HG03575 (cell line): ENCODE results near the gene ESRRB.

ENCODE experiments used
- ATAC-seq: cut with Tn5 transposase; IDR thresholded peaks from one replicate; pipeline ENCODE4 v1.9.1; 2021; ENCODE audit not compliant: unreplicated experiment, insufficient number of reproducible peaks, low FRiP score; ENCODE audit errors: extremely low read depth

The ESRRB gene

DNA sequence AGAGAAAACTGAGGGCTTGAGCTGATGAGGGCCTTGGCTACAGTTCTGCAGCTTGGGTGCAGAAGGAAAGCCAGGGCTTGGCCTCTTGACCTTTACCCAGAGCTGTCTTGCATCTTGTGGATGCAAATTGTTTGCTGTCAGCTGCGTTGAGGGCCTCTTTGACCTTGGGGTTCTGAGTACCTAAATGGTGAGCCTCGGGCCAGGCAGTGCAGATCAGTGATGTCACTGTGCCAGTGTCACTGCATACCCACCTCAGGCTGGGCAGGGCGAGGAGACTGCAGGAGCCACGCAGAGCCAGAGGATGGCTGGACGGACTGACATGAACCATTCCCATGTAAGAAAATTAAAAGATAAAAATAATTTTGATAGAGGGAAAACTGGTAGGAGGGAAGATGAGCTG is 18.6 kb downstream of the ESRRB start:
- no peak for ATAC-seq

- no peak for ATAC-seq
Observed at GRCh38 chr14:76395161-76395560, 19.2 kb downstream of the ESRRB start.

DNA sequence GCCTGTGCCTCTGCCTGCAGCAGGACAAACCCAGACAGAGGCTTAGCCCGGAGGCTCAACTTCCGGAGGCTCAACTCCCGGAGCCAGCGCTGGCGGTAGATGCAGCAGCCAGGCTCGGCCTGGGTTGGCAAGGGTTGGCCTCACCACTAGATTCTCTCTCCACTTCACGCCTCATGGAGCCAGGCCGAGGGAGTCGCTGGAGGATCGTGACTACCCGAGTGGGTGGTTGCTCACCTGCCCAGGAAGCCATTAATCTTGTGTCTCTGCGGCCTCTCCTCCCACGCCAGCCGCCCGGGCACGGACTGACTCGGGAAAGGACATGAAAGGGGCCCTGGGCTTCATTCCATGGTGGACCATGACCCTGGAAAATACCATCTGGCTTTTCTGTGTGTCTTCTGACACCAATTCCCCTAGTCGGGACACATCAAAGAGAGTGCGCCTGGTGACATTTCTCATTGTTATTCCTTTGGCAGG is 20.8 kb downstream of the ESRRB start:
- no peak for ATAC-seq

DNA sequence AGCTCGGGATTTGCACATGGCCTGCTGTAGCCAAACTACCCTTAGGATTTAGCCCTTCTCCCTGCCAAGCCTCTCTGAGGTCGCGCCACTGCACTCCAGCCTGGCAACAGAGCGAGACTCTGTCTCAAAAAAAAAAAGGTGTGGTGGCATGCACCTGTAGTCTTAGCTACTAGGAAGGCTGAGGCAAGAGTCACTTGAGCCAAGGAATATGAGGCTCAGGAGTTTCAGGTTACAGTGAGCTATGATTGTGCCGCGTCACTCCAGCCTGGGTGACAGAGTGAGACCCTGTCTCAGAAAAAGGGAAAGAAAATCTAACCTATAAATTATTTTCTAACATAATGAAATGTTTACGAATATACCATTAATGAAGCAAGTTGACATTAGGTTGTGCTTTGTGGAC is 29.7 kb downstream of the ESRRB start:
- ATAC-seq: no peak

DNA sequence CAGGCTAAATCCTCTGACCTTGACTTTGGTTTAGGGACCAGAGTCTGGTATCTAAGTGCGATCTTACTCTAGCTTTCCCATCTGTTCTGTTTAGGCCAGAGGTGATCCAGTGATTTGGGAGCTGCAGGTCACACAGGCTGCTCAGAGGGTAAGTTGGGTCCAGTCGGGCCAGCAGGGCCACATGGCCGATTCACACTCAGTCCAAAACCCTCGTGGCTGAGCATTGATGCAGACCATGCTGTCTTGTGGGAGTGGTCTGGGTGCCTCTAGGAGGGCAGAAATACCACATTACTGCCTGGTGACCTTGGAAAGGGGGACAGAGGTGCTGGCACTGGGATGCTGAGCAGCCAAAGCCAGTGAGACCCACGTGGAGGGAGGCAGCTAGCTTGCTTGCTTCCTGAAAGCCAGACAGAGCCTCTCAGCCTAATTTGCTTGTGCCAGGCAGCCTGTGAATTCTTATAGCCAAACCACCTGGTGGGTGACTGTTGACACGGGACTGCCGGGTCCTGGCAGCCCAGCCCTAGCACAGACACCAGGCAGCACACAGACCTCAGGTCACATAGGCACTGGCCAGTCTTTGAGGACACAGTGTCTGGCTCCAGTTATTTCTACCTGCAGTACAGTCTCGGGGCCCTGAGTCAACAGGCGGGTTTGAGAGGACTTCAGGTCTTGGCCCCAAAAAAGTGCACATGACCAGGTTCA is 31.7 kb downstream of the ESRRB start:
- no peak for ATAC-seq

DNA sequence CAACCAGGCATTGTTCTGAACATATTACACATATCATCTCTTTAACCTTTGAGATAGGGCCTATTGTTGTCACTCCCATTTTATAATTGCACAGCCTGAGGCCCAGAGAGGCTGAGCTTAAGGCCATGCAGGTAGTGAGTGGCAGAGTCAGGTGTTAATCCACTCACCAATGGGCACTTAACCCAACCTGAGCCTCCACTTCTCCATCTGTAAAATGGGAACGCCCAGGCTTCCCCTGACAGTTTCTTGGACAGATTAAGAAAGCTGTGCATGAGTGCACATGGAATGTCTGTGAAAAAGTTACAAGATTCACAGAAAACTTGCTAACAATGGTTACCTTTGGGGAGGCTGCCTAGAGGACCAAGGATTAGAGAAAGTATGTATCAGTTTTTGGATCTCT is 32.9 kb downstream of the ESRRB start:
- ATAC-seq: no peak

DNA sequence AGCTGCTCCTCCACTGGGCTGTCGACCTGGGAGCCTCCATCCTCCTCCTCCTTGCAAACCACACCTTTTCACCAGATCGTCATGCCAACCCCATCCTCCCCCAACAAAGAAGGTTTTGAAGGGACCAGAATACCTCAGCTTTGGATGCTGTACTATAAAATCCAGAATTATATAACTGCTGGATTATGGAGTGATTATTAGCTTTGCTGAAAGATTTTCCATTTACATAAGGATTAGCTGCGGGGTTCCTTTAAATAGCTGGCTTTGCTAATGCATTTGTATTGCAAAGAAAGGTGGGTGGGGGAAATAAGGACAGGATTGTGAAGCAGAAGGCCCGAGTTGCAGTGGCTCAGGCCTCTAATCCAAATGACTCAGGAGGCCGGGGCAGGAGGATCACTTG is 36.6 kb downstream of the ESRRB start:
- no peak for ATAC-seq

DNA sequence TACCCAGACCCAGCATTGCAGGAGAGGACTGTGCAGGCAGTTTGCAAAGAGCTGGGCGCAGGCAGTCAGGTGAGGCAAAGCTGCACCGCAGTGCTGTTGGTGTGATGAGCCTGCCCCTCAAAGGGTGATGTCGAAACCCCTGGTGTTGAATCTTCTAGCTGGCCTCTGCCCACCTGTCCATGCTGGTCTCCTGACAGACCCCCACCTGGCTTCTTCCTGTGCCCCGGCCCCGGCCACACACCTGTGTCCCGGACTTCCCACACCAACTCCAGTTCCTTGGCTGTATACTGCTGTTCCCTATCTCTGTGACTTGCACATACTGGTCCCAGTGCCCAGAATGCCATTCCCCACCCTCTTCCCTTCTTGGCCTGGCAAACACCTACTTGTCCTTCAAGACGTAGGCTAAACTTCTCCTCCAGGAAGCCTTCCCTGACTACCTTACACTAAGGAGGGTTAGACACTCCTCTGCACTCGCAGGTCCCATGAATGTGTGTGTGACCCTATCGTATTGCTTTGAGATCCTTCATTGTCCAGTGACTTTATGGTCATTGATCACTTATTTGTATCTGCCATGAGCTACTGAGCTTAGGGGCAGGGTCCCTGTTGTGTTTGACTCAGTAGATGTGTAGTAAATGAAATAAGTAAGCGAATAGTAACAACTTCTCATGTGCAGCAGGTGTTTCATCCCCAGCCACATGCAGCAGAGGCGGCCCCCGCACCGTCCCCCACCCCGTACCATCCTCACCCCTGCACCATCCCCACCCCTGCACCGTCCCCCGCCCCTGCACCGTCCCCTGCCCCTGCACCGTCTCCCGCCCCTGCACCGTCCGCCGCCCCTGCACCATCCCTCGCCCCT is 37.4 kb downstream of the ESRRB start:
- ATAC-seq: no peak

DNA sequence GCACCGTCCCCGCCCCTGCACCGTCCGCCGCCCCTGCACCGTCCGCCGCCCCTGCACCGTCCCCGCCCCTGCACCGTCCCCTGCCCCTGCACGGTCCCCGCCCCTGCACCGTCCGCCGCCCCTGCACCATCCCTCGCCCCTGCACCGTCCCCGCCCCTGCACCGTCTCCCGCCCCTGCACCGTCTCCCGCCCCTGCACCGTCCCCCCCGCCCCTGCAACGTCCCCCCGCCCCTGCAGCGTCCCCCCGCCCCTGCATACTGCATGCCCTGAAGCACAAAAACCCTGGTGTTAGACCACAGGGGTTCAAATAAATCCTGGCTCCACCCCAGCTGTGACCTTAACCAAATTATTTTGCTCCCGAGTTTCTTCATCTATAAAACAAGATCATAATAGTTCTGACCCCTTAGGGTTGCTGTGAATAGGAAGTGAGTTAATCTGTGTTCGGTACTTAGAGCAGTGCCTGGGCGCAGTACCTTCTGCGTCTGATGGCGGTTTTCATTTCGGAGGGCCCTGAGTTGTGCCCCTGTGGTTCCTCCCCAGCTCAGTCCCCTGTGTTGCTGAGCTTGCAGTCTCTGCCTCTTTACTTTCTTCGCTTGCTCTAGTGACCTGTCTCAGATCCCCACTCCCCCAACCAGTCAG is 38.1 kb downstream of the ESRRB start:
- ATAC-seq: no peak

GRCh38 chr14:76419399-76419798 is 43.5 kb downstream of the ESRRB start:
- no peak for ATAC-seq

GRCh38 chr14:76420827-76421226 is 44.9 kb downstream of the ESRRB start:
- no peak for ATAC-seq

DNA sequence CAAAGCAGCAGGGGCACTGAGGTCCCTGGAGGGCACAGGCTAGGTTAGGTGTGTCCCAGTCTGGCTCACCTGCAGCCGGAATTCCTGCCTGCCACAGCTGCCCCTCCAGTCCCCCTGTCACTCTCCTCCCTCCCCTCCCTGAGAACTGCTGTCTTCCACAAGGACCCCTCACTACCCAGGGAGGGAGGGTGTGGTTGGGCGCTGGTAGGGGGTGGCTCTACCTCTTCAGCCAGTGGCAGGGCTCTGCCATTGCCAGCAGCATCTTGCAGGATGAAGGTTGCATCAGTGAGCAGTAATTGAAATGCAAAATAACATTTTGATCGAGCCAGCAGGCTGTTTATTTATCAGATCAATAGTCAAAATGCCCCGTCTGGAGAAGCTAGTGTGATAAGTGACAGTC is 45.7 kb downstream of the ESRRB start:
- no peak for ATAC-seq

- ATAC-seq: no peak
Observed at GRCh38 chr14:76422662-76423061, 46.7 kb downstream of the ESRRB start.

GRCh38 chr14:76423534-76423933 is 47.6 kb downstream of the ESRRB start:
- no peak for ATAC-seq

GRCh38 chr14:76424359-76424758 is 48.4 kb downstream of the ESRRB start:
- ATAC-seq: no peak

DNA sequence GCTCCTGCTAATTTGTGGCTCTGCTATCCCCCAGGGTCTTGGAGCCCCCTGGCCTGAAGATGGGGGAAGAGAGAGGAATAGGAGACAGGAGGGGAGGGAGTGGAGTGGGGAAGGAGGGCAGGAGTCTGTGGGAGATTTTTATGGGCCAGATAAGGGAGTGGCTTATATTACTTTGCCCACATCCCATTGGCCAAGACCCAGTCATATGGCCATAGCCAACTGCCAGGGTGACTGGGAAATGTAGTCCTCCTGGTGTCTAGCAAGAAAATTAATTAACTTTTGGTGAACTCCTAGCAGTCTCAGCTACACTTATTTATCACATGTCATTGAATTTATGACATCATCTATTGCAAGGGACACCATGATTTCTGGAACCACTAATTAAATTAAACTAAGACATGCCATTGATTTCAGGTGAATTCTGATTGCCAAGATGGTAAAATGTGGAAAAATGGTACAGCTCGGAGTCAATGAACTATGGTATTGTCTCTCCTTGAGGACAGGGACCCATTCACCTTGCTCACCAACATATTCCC is 50.3 kb downstream of the ESRRB start:
- no peak for ATAC-seq

GRCh38 chr14:76428611-76429010 is 52.7 kb downstream of the ESRRB start:
- ATAC-seq: no peak

DNA sequence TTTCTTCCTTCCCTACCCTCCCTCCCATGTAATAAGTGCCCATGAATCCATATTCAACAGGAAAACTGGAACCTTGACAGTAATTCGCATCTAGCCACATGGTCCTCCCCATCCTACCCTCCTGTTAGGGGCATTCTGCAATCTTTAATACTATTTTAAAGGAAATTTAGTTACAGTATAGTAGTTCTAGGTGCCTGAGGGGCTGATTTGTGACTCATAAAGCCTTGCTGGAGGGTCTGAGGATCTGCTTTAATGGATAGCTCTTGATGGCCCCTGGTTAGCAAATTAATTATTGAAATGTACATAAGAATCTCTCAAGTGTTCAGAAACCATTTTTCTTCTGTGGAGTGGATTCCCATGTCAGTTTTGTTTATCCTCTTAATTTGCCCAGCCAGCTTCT is 54.1 kb downstream of the ESRRB start:
- no peak for ATAC-seq

- no peak for ATAC-seq
Observed at GRCh38 chr14:76430475-76430980, 54.6 kb downstream of the ESRRB start.
